ENCODE data around the gene LAMA2. TPM values are rescaled to one million over a fixed set of nuclear protein-coding genes. Genes with fewer than 3 reads are reported as not detected.

The LAMA2 gene
- total RNA-seq, 1 experiment from 2014 or later: 0.28 TPM

DNA sequence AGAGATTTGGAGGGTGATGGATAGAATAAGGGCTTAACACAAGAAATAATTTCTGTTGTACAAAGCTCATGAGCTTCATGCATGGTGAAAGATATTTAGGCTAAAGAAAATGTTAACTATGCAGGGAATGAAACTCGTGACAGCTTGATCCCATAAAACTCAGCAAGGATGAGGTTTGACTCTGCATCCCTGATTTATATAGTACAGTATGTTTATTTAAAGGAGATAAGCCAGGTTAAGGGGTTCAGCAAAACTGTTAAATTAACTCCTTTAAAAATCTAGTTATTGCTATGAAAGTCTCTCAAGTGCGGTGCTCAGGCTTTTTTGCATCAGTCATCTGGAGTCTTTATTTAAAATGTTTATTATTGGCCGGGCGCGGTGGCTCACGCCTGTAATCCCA, 326.4 kb downstream of the LAMA2 start:
- CTCF ChIA-PET: no interaction called here
- intact Hi-C loops (cut with micrococcal nuclease; ENCODE audit: unreplicated experiment) (no loop called here), in situ Hi-C loops (cut with HindIII; ENCODE audit: low pct_unique_long_range_greater_than_20kb, low sequenced_read_pairs) (no loop called here)
- POLR2A ChIA-PET: no interaction called here
- H3K9me3 ChIP-seq (ENCODE audit: control insufficient read depth, insufficient read depth, low read depth, low read length): no peaks in the 10 kb centered on the region
- H3K4me3 ChIP-seq (ENCODE audit: low read depth in 2 of 2, low read length in 2 of 2): no peak overlapping the region
- no peaks in the 10 kb centered on the region for H3K36me3 ChIP-seq (ENCODE audit: control insufficient read depth, insufficient read depth, low read length)
- DNase-seq (ENCODE audit: low read depth, low spot score) (no peak), ATAC-seq (no peak)
- no peaks in the 10 kb centered on the region for H3K4me1 ChIP-seq (ENCODE audit: control insufficient read depth, insufficient read depth, low read length)
- BruUV-seq (replicated peaks): no TSS peak
- H3K27ac ChIP-seq (ENCODE audit: low read length): no peak overlapping the region
- TF ChIP-seq SIN3A (IDR thresholded peaks at IDR 0.05; ENCODE audit: borderline replicate concordance, insufficient read depth, low read depth, low read length): no peak
- TF ChIP-seq, protein P1, sequence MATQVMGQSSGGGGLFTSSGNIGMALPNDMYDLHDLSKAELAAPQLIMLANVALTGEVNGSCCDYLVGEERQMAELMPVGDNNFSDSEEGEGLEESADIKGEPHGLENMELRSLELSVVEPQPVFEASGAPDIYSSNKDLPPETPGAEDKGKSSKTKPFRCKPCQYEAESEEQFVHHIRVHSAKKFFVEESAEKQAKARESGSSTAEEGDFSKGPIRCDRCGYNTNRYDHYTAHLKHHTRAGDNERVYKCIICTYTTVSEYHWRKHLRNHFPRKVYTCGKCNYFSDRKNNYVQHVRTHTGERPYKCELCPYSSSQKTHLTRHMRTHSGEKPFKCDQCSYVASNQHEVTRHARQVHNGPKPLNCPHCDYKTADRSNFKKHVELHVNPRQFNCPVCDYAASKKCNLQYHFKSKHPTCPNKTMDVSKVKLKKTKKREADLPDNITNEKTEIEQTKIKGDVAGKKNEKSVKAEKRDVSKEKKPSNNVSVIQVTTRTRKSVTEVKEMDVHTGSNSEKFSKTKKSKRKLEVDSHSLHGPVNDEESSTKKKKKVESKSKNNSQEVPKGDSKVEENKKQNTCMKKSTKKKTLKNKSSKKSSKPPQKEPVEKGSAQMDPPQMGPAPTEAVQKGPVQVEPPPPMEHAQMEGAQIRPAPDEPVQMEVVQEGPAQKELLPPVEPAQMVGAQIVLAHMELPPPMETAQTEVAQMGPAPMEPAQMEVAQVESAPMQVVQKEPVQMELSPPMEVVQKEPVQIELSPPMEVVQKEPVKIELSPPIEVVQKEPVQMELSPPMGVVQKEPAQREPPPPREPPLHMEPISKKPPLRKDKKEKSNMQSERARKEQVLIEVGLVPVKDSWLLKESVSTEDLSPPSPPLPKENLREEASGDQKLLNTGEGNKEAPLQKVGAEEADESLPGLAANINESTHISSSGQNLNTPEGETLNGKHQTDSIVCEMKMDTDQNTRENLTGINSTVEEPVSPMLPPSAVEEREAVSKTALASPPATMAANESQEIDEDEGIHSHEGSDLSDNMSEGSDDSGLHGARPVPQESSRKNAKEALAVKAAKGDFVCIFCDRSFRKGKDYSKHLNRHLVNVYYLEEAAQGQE (IDR thresholded peaks at IDR 0.05; ENCODE audit: insufficient read depth in 1 of 2, low read depth in 2 of 2, low read length in 1 of 2): no peak
- no peak for TF ChIP-seq TCF7L2 (IDR thresholded peaks at IDR 0.05; ENCODE audit: low read depth, low read length)
- TF ChIP-seq POLR2AphosphoS5 (IDR thresholded peaks at IDR 0.05; ENCODE audit: low read depth, low read length): no peak
- TF ChIP-seq, protein P2, sequence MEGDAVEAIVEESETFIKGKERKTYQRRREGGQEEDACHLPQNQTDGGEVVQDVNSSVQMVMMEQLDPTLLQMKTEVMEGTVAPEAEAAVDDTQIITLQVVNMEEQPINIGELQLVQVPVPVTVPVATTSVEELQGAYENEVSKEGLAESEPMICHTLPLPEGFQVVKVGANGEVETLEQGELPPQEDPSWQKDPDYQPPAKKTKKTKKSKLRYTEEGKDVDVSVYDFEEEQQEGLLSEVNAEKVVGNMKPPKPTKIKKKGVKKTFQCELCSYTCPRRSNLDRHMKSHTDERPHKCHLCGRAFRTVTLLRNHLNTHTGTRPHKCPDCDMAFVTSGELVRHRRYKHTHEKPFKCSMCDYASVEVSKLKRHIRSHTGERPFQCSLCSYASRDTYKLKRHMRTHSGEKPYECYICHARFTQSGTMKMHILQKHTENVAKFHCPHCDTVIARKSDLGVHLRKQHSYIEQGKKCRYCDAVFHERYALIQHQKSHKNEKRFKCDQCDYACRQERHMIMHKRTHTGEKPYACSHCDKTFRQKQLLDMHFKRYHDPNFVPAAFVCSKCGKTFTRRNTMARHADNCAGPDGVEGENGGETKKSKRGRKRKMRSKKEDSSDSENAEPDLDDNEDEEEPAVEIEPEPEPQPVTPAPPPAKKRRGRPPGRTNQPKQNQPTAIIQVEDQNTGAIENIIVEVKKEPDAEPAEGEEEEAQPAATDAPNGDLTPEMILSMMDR (IDR thresholded peaks at IDR 0.05): no peak
- H3K27me3 ChIP-seq (ENCODE audit: control insufficient read depth, insufficient read depth, low read length): no peaks in the 10 kb centered on the region

DNA sequence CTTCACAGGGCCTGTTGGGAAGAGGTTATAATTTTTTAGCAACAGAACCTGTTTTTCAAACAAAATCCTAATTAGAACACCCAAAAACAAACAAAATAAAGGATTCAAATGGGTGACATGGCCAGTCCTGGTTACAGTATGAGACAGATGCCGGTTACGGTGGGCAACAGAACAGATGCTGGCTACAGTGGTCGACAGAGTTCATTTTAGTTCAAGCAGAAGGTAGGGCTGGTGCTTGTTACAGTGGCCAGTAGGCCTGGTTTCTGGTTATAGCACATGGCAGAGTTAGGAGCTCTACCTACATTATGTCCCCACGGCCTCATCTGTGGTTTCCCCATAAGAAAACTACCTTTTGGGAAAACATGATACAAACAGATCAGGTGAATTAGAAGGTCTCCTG, 327.7 kb downstream of the LAMA2 start:
- in situ Hi-C loops (cut with HindIII; ENCODE audit: low pct_unique_long_range_greater_than_20kb, low sequenced_read_pairs): no loop called here
- Histone ChIP-seq H3K4me1 (ENCODE audit: control insufficient read depth, insufficient read depth, low read length) (no peaks in the 10 kb centered on the region), H3K4me3 (ENCODE audit: low read depth in 2 of 2, low read length in 2 of 2) (no peak overlapping the region), H3K27ac (ENCODE audit: low read length) (no peak overlapping the region), H3K9me3 (ENCODE audit: control insufficient read depth, insufficient read depth, low read depth, low read length) (no peaks in the 10 kb centered on the region), H3K27me3 (ENCODE audit: control insufficient read depth, insufficient read depth, low read length) (no peaks in the 10 kb centered on the region), H3K36me3 (ENCODE audit: control insufficient read depth, insufficient read depth, low read length) (no peaks in the 10 kb centered on the region)
- POLR2A ChIA-PET: no interaction called here
- CTCF ChIA-PET: interaction anchor here (0.5 kb wide), 1 partner anchor 220 kb away, joined by 5 read pairs; no protein-coding TSS in a partner anchor
- TF ChIP-seq, protein P2 (IDR thresholded peaks at IDR 0.05): no peak
- no peak for TF ChIP-seq POLR2AphosphoS5 (IDR thresholded peaks at IDR 0.05; ENCODE audit: low read depth, low read length)
- TF ChIP-seq SIN3A (IDR thresholded peaks at IDR 0.05; ENCODE audit: borderline replicate concordance, insufficient read depth, low read depth, low read length): no peak
- TF ChIP-seq TCF7L2 (IDR thresholded peaks at IDR 0.05; ENCODE audit: low read depth, low read length): no peak
- TF ChIP-seq, protein P1 (IDR thresholded peaks at IDR 0.05; ENCODE audit: insufficient read depth in 1 of 2, low read depth in 2 of 2, low read length in 1 of 2): no peak
- no peak for DNase-seq (ENCODE audit: low read depth, low spot score)
- intact Hi-C loops (cut with micrococcal nuclease; ENCODE audit: unreplicated experiment): no loop called here
- no TSS peak for BruUV-seq (replicated peaks)
- no peak for ATAC-seq
